Suppressor macrophage treated with lipopolysaccharide for 1 hour (primary cell): ENCODE measurements around the gene RSF1.

Experiments used
- DNase-seq, 3 donors: peaks; one replicate each; pipeline ENCODE4 v3.0.0-alpha.2; 2020 to 2022

The RSF1 gene

DNA sequence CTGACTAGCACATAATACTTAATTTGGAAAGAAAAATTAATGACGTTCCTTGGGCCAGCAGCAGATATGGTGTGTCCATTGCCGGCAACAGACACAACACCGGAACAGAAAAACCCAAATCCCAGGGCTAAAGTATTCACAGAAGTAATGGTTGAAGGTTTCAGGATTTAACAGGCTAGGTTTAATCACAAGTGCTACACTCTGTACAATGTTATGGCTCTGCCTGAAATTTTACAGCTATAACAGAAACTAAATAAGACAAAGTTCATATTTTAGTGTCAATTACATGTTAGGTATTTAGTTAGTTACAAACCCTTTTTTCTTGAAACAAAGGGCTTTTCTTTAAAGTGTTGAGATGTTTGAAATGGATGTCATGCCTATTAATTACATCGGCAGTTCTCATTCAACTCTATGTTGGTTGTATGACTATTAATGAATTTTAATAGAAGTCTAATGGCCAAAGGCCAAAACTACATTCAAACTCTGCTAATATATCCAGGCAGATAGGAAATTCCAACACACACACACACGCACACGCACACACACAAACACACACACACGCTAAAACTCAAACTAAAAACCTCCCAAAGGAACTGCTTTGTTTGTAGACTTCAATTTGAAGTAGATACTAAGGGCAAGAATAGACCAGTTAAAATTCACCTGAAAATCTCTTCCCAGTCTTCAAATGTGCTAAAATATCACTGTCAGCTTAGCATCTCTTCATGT is 155.1 kb downstream of the RSF1 start:
- no peak for DNase-seq

DNA sequence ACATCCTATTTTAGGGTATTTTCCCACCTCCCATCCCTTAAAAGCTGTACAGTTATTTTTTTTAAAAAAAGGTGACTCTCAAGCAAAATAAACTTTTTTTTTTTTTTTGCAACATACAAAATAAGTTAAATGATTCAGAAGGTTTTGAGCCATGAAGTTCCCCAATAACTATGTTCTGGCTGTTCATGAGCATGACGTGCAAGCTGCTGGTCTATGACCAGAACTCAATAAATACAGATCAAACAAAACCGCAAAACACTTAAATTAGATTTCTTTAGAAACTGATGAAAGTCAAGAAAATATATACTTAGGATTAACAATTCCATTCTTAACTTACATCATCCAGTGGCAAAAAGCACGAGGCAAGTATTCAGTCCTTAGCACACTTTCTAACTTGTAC is 158.9 kb downstream of the RSF1 start:
- no peak for DNase-seq

DNA sequence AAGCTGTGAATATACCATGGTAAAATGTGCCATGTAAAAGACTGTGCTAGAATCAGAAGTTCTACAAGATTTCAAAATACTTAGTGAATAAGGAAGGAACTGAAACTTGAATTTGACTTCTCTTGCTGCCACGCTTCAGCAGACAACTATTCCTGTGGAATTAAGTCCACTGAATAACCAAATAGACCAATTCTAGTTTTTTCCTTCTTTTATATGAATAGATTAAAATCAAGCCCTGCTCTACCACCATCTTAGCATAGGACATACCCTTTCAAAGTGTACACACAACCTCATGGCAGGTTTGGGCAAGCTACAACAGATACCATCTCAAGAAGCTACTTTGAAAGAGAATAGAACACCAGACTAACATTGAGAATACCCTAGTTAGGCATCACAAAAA is 159.6 kb downstream of the RSF1 start:
- peak; percentile 3 to 46 (median 23) for DNase-seq

DNA sequence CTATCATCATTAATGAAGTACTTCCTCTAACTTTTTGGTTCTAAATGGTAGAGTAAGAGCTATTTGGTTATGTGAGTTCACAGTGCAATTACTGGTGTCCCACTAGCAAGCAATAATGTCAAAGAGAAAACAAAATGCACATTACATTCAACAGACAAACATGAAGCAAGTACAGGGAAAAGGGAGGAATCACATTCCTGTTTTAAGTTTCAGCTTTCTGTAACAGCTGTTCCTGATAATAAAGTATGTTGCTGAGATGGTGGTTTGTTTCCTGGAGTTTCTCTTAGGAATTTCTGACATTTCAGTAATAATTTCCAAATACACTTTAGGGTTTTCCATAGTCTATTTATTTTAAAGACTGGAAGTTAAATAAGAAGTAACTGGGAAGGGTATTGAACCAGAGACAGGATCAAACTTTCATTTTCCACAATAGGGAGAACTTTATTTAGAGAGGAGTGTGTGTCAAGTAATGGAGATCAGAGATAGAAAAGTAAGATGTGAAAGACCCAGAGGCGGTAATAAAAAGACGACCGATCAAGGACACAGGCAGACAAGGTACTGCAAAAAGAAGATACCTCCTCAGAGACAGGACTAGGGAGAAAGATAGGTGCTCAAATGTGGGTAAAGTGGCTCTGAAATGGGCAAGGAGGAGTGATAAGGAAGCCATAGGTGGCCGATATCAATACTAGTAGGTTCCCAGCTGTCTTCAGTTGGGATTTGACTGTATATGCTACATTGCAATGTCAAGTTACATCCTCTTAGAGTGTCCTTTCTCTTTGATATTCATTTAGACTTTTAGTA is 162.1 kb downstream of the RSF1 start:
- no peak for DNase-seq

DNA sequence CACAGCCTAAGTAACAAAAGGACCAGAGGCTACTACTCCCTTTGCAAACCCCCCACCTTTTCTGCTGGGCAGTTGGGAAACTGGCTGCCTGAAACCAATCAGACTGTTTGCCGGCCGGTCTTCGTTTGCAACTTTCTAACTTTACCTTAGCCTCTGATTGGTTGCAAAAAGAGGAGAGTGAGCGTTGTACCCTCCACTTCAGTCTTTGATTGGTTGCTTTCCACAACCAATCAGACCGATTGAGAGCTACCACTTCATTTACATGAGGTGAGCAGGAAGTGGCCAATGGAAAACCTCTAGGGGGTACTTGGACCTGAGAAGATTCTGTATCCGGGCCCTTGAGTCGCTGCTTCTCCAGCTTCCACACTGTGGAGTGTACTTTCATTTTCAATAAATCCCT is 164.2 kb downstream of the RSF1 start:
- DNase-seq = no peak

DNA sequence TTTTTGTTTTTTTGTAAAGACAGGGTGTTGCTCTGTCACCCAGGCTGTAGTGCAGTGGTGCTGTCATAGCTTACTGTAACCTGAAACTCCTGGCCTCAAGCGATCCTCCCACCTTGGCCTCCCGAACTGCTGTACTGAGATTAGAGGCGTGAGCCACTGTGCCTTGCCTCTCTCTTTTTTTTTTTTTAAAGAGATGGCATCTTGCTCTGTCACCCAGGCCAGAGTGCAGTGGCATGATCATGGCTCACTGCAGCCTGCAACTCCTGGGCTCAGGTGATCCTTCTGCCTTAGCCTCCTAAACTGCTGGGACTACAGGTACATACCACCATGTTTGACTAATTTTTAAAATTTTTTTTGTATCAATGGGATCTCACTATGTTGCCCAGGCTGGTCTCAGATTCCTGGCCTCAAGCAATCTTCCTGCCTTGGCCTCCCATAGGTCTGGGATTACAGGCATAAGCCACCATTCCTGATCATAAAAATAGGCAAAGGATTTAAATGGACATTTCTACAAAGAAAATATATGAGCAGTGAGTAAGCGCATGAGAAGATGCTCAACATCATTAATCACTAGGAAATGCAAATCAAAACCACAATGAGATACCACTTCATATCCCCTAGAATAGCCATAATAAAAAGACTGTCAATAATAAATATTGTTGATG is 165.6 kb downstream of the RSF1 start:
- no peak for DNase-seq

DNA sequence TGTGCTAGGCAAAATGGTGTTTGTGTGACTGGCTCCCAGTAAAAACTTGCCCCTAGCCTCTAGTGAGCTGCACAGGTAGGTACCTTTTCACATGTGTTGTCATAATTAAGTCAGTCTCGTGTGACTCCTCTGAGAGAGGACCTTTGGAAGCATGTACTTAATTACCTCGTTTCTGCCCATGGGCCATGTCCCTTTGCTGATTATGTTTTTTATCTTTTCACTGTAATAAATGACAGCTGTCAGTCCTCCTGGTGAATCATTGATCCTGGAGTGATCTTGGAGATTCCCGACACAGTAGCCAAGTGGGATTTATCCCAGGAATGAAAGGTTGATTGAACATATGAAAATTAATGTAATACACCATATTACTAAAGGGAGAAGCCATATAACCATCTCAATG is 170.4 kb downstream of the RSF1 start:
- no peak for DNase-seq

DNA sequence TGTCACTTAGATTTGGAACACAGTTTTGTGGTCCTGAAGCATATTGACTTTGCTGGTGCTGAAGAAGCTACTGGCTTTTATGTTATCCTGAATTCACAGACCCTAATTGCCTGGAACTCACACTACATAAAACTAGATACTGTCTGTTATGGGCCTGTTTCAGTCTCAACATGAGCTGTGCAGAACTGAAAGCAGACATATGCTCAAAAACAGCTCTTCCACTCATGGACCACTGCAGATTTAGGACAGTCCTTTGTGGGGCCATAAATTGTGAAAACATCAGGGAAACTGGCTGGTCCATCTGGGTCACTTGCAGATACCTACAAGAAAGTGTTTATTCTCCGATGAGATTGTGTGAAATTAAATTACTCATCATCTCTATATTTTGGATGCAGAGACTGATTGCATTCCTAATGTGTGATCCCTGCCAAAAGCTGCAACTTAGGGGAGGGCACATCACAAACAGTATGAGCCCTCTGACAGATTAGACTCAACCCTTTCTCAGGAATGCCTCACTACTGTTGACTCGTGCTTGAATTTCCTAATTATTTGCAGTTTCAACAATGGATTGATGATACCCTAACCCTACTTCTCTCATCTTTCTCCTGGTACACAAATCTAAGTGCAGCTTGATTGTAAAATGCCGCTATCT is 172.7 kb downstream of the RSF1 start:
- no peak for DNase-seq

DNA sequence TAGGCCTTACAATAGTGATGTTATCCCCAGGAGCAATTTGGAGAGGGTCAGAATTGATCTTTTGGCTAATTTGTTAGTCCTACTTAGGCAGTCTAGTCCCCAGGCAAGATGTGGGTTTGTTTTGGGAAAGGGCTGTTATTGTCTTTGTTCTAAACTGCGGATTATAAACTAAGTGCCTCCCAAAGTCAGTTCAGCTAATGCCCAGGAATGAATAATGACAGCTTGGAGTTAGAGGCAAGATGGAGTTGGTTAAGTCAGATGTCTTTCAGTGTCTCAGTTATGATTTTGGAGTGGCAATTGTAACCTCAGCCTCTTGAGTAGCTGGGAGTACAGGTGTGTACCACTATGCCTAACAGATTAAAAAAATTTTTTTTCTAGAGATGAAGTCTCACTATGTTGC is 175.6 kb downstream of the RSF1 start:
- no peak for DNase-seq

DNA sequence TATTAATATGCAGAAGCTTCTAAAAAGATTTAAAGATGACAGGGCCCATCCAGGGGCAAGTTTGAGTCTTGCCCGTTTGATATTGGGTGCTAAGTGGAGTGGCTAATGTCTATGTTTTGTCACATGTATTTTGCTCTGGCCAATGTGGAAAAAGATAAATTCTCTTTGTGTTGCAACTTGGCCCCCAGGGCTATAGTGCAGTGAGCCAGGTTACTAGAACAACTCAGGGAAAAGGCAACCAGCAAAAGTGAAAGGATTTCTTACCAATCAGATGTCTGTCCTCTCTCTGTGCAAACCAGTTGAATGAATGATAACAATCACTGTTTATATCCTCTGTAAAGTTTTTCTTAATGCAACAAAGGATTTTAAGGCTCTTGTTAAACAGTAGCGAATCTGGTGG is 178.3 kb downstream of the RSF1 start:
- no peak for DNase-seq

DNA sequence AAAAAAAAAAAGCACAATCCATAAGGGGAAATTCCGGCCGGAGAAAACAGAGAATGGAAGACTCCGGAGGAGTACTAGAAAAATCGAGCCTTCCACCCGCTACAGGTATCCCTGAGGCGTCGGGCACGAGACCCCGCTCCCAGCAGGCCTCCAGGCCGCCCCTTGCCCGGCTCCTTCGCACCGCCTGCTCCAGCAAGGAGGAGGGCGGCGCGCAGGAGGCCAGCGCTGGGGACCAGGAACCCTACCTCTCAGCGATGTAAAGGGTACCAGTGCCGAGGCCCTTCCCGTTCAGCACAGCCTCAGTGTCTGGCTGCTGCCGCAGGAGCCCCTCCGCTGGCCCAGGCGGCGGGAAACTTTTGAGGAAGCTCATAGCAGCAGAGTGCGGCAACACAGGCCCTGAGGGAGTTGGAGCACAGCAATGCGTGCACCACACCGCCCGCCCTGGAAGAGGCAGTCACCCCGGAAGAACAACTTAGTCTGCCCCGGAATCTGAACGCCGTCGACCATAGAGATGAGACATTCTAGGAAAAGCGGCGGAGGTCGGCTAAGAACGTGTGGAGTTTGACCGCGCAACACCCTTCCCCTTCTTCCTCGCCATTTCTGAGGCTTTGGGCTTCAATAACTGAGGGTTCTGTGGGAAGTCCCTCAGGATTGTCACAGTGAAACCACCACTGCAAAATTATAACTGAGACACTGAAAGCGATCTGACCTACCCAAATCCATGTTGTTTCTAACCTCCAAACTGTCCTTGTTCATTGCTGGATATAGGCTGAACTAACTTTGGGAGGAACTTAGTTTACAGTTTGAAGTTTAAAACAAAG is 183.0 kb downstream of the RSF1 start, which contains the start of gene CLNS1A:
CLNS1A (minus strand) TSS at position 450 of the 821 bp plus-strand sequence; CDS start at position 370, 80 bp downstream.
- peak; percentile 91 to 92 (median 92) for DNase-seq

DNA sequence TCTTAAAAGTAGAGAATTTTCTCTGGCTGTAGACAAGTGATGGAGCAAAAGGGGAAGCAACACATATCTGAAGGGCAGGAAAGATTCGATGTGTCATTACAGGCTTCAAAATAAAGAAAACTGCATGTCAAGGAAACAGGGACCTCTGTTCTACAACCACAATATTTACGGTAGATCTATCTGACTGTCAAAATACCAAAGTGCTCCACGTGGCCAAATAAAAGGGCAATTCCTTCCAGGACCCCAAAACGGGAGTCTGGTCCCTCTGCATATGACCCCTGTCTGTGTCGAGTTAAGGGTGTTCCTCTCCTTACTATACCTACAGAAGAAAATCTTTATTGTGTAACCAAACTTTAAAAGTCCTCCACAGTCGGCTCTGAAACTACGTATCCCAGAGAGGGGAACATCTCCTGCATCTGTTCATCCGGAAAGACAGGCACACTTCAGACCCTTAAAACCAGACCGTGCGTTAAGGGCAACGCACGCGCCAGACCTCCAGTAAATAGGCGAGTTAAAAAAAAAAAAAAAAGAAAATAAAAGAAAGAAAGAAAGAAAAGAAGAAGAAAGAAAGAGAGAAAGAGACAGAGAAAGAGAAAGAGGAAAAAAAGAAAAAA is 183.7 kb downstream of the RSF1 start:
- peak; percentile 19 to 54 (median 46) for DNase-seq

DNA sequence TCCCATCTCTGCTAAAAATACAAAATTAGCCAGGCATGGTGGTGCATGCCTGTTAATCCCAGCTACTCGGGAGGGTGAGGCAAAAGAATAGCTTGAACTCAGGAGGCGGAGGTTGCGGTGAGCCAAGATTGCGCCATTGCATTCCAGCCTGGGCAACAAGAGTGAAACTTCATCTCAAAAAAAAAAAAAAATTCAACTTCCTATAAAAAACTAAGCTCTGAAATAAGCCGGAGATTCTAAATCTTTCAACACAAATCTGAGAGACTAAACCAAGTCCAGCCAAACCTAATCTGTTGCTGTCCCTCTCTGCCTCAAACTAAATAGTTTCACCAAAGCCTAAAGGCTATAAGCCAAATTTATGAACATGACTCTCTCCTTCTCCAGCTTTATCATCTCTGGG is 186.6 kb downstream of the RSF1 start:
- DNase-seq = peak; percentile 20 to 59 (median 43)

DNA sequence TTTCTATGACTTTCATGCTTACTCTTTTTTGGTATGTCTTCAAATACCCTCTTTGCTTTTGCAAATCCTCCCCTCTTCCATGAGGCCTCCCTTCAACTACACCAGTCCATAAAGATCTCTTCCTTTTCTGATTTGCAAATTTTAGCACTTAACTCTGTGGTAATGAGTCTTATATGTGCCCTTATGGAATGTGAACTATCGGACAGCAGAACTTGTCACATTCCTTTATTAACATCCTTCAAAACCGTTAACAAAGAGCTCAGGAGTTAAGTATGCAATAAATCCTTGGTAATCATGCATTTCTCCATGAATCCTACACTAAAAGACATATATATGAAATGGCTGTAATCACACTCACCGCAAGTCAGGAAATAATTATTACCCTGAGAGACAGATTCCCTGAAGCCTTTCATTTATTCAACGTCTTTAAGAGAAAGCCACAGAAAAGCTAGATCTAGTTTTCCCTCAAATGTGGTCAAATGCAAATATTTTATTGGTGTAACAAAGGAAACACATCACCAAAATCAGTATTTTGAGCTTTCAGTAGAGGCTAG is 190.3 kb downstream of the RSF1 start:
- DNase-seq = no peak

DNA sequence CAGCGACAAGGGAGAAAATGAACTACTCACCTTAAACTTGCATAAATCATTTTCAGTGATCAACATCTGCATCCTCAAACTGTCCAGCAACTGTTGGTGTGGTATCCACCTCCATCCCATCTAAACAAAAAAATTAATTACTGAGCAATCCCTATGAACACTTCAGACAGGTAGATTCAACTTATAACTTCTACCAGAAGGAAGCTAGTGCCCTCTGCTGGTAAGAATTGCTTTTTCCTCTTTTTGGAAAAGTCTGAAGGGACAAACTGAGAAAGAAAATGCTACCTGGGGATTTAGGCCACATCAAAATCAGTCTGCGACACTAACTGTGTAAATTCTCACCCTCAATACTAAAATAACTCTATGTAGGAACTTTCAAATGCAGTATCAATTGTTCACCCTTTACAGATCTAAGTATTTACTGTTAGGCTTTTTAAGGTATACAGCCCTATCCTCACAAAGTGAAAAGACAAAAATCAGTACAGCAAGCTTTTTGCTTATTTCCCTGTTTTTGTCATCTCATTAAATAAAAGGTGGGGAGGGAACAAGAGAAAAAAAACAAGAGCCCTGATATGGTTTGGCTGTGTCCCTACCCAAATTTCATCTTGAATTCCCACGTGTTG is 200.8 kb downstream of the RSF1 start:
- peak; percentile 68 to 72 (median 71) for DNase-seq

DNA sequence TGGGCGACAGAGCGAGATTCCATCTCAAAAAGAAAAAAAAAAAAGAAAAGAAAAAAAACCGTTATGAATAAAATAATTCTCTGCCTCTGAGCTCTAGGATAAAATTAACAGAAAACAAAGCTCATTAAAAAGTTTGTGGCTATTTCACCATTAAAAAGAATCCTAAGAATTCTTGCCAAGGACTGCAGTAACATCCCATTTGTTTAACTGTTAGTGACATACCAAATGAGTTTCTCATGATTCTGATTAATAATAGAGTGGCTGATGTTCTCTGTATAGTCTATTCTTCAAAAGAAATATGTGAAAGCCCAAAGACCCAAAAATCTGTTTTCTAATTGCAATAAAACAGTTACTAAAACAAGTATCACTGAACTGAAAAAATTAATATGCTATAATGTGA is 202.6 kb downstream of the RSF1 start:
- no peak for DNase-seq

DNA sequence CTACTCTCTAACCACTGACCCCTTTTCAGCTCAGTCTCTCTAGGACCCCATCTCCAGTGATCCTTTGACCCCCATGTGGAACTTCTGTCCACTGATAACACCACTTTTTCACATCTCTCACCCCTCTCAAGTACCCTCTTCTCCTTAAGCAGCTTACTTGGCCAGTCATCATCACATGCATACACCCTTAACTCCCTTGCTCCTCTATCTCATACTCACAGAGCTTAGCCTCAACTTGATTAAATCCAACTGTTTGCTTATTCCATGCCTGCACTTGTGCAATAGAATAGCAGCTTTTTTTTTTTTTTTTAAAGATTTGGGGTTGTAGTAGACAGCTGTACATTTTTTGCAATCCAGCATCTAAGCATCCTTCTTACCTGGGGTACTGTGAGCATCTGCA is 208.6 kb downstream of the RSF1 start:
- no peak for DNase-seq
